Stimulated activated CD8-positive, alpha-beta memory T cell treated with anti-CD3 and anti-CD28 coated beads, Interleukin-4, amount 100 ng/mL, for 1 hour (primary cell): ENCODE results near the gene MS4A4E.
A peak's percentile ranks its signal among the peaks of the same experiment; 100 is the strongest.
"Not testable (repeated sequence)": the region's sequence is repeated elsewhere in the genome, so short reads cannot be mapped to it uniquely, and the experiment has no call there.

Source experiments
- DNase-seq, 2 donors: peaks; one replicate each; pipeline ENCODE4 v3.0.0-alpha.2; 2020; ENCODE audit warnings: low read depth in 2 of 2, low spot score in 1 of 2

MS4A4E gene

DNA sequence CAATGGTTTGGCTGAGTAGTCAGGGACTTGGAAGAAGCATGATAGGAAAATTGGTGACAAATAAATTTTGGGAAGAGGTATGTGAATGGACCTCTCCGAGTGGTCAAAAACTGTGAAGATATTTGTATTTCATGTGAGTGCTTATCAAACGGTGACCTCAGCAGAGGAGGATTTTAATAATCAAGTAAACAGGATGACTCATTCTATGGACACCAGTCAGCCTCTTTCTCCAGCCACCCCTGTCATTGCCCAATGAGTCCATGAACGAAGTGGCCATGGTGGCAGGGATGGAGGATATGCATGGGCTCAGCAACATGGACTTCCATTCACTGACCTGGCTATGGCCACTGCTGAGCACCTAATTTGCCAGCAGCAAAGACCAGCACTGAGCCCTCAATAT lies 21.2 kb downstream of the MS4A4E start:
- DNase-seq: no peak

DNA sequence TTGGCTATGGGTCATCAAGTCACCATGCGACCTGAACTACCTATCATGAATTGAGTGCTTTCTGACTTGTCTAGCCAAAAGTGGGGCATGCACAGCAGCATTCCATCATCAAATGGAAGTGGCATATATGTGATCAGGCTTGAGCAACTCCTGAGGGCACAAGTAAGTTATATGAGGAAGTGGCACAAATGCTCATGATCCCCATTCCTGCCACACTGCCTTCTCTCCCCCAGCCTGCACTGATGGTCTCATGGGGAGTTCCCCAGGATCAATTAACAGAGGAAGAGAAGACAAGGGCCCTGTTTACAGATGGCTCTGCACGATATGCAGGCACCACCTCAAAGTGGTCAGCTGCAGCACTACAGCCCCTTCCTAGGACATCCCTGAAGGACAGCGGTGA lies 21.8 kb downstream of the MS4A4E start:
- no peak for DNase-seq

DNA sequence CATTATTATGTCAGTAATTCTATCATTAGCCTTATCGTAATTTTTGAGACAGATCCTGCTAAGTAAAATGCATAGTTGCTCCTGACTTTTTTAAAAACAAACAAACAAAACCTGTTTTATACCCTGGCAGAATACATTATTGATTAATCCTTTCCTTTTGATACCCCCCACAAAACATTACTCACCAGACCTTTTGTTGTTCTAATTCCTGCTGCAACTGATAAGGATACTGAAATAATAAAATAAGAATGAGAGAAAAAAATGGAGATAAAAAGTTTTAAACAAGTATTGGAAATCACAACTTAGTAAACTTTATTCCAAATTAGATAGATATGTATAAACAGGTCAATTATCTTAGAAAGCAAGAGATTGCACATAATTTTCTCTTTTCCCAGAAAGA lies 28.6 kb downstream of the MS4A4E start:
- DNase-seq: no peak

DNA sequence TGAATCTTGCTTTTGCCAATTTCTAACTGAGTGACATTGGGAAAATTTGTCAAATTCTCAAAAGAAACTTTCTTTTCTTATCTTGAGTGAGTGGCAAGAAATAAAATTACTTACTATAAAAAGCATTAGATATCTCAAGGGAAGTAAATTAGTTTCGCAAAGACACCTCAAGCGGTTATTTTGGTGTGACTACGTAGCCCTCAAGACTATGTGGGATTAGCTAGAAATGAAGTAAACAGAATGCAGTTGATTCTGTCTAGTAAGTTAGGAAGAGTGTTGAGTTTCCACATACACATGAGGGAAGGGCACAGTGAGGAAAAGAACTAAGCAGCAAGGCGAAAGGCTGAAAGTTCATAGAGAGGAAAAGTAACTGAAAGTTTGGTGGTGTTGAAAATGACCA lies 31.7 kb downstream of the MS4A4E start:
- no peak for DNase-seq

DNA sequence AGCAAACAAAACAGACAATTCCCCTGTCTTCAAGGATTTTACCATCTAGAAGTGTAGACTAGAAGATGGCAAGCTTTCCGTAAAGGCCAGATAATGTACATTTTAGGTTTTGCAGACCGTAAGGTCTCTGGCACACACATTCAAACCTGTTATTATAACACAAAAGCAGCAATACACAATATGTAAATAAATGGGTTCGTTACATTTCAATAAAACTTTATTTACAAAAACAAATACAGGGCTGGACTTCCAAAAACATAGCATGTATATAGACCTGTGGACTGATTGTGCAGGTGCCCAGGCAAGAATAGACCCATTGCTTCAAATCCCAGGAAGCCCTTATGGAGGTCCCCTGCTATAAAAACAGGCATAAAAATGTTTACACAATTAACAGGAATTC lies 33.0 kb downstream of the MS4A4E start:
- no peak for DNase-seq

DNA sequence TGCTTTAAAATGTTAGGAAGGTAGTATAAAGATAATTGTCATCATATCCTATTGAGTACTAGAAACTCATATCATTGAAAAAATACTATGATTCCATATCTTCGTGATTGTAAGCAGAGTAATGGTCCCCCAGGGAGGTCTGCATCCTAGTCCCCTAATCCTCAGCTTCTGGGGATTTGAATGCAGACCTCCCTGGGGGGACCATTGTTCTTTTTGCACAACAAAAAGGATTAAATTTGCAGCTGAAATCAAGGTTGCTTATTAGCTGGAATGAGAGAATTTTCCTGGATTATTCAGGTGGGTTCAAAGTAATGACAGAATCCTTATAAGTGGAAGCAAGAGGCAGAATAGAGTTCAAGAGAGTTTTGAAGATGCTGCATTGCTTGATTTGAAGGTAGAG lies 34.0 kb downstream of the MS4A4E start:
- DNase-seq: no peak

DNA sequence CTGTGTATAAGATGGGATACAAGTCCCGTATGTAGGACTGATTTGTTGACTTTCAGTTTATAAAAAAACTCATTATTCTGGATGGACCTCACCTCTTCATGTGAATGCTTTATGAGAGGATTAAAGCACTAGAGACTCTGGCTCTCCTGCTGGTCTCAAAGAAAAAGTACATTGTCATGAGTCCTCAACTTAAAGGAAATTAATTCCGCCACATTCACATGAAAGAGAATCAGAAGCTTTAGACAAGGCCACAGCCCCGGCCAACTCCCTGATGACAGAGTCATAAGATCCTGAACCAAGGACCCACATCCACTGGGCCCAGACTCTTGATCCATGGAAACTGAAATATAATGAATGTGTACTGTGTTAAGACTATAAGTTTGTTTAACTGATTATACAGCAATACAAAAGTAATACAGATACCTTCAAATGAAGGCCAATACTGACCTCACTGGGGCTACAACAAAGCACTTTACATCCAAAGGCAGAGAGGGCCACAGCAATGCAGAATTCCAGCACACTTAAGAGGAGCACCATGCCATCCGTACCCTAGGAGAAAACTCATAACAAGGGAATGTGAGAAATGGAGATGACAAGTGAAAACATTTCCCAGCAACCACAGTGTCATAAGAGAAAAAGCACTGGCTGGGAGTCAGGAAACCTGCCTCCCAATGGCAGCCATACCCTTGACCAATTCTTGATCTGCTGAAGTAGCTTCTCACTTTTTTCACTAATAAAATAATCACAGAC lies 34.6 kb downstream of the MS4A4E start:
- no peak for DNase-seq

DNA sequence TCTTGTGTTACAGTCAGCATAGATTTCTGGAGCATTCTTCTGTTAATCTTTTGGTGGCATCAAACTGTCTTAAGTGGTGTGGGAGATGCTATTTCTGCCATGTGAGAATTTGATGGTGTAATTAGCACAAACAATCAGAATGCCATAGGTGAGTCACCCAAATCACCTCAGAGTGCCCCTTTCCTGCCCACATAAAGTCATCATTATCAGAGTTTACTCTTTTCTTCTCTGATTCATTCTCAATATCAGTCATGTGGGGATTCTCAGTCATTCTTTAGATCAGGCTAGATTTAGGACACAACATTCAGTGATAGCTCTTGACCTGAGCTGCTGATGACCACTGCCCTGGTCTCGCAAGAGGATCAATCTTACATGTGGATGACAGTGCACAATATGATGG lies 36.3 kb downstream of the MS4A4E start:
- DNase-seq: no peak

DNA sequence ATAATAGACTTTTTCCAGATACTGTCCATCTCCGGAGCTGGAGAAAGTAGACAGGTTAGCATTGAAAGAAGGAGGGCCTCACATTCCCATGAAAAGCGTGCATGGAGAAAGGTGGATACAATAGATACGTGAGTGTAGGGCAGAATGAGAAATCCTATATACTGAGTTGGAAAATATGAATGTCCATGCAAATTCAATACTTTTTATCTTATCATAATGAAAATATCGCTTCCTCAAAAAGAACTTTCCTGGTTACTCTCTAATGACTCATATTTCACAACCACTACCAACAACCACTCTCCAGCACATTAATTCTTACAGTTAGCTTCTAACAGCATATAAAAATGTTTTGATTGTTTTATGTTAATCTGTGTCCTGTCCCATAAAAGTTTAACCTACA lies 38.0 kb downstream of the MS4A4E start:
- DNase-seq: no peak

DNA sequence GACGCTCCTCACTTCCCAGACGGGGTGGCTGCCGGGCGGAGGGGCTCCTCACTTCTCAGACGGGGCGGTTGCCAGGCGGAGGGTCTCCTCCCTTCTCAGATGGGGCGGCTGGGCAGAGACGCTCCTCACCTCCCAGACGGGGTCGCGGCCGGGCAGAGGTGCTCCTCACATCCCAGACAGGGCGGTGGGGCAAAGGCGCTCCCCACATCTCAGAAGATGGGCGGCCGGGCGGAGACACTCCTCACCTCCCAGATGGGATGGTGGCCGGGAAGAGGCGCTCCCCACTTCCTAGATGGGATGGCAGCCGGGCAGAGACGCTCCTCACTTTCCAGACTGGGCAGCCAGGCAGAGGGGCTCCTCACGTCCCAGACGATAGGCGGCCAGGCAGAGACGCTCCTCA lies 41.6 kb downstream of the MS4A4E start:
- not testable (repeated sequence) for DNase-seq

DNA sequence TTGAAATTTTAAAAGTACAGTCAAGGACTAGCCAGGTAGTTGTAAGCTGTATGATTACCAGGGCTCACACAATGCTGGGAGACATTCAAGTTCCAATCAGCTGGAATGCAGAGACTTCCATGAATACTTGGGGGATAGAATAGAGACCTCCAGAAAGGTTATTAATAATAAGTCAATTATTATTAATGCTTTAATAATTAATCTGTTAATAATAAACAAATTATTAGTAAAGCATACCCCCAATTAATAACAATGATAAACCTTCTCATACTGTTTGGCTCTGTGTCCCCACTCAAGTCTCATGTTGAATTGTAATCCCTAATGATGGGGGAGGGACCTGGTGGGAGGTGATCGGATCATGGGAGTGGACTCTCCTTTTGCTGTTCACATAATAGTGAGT lies 45.5 kb downstream of the MS4A4E start:
- no peak for DNase-seq

DNA sequence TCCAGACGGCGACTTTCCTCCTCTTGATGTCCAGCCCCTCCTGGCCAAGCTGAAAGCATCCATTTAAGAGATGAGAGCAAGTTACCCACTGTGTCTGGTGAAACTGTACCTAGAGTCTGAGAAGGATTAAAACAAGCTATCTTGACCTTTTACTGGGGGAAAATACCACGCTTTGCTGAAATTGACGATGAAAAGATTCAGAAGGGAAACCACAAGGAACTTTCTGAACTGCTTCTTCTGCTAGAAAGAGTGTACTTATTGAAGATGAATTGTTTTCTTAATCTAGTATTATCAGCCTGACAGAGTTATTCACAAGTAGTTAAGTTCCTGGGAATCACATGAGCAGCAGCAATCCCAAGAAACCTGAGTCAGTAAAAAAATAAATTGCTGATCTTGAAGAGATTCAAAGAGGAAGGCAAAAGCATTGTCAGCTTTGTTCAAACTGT lies 47.0 kb downstream of the MS4A4E start:
- no peak for DNase-seq

DNA sequence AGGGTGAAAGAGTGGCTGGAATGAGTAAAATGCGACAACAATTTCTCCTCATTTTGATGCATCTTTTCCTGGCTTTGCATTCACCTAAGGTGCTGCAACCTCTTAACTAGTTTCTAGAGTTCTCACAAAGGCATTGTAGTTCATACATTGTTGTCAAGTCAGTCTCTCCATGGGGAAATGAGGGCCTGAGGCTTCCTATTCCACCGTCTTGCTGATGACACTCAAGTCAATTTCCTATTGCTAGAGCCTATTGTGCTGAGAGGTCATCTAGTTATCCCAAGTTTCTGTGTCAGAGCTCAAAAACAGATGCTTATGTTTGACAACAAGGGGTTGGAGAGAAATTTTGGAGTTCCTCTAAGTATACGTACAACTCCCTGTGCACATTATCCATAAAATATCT lies 48.4 kb downstream of the MS4A4E start:
- no peak for DNase-seq

DNA sequence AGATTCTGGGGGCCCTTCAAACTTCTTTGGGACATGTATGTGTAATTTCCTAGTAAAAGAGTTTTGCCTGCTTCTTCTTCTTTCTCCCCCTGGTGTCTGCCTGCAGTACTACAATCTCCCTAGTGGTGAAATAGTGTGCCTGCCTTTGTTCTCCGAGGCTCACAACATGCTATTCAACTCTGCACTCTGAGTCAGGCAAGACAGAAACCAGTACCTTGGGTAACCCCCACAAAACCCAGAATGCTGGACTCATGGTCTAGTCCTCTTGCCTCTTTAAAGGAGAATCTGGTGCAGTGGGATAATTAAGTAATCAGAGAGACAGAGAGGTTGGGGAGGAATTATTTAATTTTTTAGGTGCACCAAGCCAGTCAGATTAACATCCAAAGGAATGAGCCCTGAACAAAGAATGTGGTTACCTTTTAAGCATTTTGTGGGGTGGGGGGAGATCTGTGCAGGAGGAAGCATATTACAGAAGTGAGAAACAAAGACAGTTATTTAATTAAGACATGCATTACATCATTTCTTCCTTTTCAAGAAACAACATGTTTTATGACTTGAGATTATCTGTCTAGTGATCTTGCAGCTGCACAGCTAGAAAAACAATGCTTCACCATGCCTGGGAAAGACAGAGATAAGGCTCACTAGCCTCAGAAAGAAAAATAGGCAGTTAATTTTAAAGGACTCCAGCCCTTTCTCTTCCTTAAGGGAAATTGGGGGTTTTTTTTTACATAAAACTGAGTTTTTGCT lies 49.1 kb downstream of the MS4A4E start:
- peak; percentile 16 to 17 for DNase-seq

DNA sequence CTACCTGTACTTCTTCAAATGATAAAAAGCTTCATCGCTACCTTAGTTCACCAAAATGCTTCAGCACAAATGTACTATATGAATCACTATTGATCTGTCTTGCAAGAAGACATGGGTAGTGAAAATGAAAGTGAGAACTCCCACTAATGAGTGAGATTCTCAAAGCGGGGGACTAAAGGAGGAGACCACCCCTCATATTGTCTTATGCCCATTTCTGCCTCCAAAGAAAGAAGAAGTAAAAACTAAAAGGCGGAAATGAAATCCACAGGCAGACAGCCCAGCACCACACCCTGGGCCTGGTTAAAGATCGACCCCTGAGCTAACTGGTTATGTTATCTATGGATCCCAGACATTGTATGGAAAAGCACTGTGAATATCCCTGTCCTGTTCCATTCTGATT lies 50.4 kb downstream of the MS4A4E start:
- not testable (repeated sequence) for DNase-seq

DNA sequence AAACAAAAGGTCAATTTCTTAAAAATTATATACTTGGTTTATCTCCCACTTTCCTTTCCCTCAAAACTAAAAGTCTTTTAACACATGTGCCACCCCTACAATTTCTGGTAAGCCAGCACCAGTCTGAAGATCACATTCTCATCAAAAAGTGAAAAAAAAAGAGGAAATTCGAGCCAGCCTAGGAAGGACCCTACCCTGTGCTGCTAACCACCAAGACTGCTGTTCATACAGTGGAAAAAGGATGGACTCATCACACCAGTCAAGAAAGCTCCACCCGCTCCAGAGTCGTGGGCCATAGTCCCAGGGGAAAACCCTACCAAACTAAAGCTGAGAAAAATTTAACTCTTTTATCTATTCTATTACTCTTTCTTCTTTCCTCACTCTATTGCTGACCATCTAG lies 54.5 kb downstream of the MS4A4E start:
- not testable (repeated sequence) for DNase-seq

DNA sequence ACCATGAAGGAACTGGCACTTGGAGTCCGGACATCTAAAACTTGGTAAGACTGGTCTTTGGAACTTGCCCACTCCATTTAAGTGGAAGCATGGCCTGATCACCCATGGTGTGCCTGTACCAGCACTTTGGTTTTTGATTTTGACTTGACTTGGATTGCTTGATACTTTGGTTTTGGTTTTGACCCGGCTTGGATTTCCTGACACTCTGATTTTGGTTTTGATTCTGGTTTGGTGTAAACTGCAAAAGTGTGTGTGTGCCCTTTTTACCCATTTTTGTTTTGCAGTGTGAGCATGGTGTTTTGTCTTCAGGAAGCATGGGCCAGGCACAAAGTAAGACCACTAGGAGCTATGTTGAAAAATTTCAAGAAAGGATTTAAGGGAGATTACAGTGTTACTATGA lies 56.8 kb downstream of the MS4A4E start:
- not testable (repeated sequence) for DNase-seq

DNA sequence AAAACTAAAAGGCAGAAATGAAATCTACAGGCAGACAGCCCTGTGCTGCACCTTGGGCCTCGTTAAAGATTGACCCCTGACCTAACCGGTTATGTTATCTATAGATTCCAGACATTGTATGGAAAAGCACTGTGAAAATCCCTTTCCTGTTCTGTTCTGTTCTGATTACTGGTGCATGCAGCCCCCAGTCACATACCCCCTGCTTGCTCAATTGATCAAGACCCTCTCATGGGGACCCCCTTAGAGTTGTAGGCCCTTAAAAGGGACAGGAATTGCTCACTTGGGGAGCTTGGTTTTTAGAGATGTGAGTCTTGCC lies 57.5 kb downstream of the MS4A4E start:
- not testable (repeated sequence) for DNase-seq

DNA sequence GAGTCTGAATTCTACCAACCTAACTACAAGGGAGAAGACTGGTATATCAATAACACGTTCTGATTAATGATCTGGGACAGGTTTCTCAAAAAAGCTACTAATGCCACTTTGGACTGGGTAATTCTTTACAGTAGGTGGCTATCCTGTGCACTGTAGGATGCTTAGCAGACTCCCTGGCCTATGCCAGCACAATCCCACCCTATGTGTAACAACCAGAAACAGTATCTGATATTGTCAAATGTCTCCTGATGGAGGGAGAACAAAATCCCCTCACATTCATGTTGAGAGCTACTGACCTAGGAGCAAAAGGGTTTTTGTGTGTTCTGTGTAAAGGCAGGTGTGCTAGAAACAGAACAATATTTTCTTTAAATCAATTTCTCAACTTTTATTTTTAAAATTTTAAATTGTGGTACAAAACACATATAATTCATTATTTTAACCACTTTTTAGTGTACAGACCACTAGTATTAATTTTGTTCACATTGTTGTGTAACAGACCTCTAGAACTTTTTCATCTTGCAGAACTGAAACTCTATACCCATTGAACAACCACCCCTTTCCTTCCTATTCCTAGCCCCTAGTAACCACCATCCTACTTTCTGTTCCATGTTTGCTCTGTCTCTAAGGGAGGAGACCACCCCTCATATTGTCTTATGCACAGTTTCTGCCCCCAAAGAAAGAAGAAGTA lies 58.0 kb downstream of the MS4A4E start:
- DNase-seq: no peak

DNA sequence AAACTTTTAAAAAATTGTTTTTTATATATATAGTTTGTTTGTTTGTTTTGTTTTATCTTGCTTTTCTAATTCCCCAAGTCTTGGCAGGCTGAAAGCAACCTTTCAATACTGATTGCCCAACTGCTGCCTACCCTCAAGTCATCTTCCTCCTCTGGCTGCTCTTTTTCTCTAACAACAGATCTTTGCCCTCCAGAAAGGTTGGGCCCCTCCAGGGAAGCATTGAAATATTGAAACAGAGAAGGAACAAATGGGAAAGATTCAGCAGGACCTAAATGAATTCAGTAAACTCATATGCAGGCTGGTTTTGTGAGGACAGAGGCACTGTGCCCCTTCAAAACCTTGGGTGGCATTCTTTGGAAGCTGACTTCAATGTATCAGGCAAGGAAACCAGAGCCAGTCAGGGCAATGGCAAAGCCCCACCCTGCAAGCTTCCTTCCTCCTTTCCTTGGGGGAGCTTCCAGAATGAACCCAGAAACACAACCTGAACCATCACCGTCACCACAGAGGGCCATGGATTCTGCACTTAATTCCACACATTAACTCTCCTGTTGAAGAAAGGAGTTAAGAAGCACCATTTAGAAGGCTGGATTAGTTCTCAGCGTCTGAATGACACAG lies 59.2 kb downstream of the MS4A4E start:
- DNase-seq: no peak

DNA sequence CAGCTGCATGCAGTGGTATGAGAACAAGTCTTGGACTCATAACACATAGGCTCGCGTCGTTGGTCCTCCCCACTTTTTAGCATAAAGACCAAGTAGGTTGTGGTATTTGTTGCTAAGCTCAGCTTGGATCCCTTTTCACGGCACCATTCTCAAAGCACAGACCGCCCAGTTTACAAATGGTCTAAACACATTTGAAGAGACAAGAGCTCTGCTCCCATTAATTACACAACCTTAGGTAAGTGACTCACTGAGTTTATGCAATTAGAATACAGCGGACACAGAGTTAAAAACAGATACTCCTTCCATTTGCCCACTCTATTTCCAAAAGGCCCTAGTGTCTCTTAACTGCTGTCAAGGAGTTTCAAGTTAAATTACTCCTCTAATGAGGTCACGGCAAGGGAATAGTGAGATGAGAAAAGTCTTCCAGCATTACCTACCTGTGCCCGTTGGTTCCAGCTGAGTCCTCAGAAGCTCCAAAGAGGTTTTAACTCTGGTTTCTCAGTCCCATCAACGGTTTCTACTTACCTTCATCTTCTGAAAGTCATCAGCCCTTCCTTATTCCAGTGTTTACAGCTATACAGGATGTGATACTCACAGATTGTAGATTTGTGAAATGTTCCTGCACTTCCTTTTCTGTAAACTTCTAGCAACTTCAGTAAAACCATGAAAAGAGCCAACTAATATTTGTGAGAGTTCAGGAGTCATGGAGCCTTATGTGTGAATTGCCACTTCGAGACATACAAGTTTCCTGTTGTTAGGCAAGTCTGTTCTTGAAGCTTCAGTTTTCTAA lies 60.2 kb downstream of the MS4A4E start, which contains the start of gene MS4A6A:
Gene MS4A6A (minus strand): TSS at position 543 of the 790 bp plus-strand sequence. CDS start 1,356 bp downstream, outside the sequence.
- DNase-seq: no peak
